ENCODE results near the gene EIF2B1. TPM values are rescaled to one million over a fixed set of nuclear protein-coding genes. Genes with fewer than 3 reads are reported as not detected.

Gene EIF2B1
- total RNA-seq, 1 experiment from 2014 or later = 46.5 TPM

DNA sequence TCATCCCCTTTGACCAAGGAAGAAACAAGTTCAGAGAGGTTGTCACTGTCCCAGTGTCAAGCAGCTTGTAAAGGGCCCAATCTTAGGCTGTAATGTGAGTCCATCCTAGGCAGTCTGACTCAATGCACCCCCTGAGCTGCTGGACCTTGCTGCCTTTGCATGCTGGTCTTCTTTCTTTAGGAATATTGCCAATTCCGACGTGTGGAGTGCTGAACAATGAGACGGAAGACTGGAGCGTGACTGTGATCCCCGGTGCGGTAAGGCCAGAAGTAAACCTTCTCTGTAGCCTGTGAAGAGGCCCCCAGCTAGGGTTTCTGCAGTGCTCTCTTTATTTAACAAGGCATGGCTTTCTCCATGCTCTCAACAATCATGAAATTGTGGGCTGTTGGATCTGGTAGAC, 38.4 kb upstream of the EIF2B1 start (continued):
- no peak for TF ChIP-seq NR2C2 (CRISPR knock-in tag; IDR thresholded peaks at IDR 0.05)
- TF ChIP-seq SMAD4 (CRISPR knock-in tag; IDR thresholded peaks at IDR 0.05) = no peak
- TF ChIP-seq, protein P1, sequence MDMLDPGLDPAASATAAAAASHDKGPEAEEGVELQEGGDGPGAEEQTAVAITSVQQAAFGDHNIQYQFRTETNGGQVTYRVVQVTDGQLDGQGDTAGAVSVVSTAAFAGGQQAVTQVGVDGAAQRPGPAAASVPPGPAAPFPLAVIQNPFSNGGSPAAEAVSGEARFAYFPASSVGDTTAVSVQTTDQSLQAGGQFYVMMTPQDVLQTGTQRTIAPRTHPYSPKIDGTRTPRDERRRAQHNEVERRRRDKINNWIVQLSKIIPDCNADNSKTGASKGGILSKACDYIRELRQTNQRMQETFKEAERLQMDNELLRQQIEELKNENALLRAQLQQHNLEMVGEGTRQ (CRISPR knock-in tag; IDR thresholded peaks at IDR 0.05) = no peak
- TF ChIP-seq SOX15 (CRISPR knock-in tag; IDR thresholded peaks at IDR 0.05) = no peak
- TF ChIP-seq ZNF425 (CRISPR knock-in tag; conservative IDR thresholded peaks at IDR 0.05) = no peak
- no peak for TF ChIP-seq PRDM15 (CRISPR knock-in tag; IDR thresholded peaks at IDR 0.05)
- no peak for TF ChIP-seq TP53 (CRISPR knock-in tag; IDR thresholded peaks at IDR 0.05)
- TF ChIP-seq CDX4 (CRISPR knock-in tag; IDR thresholded peaks at IDR 0.05; ENCODE audit: borderline replicate concordance) = no peak

GRCh38 chr12:123670882-123671728, 37.6 kb upstream of the EIF2B1 start, which contains the start of gene TCTN2:
TSS of gene TCTN2 (plus strand) at chr12:123671113. CDS start at chr12:123671241, 128 bp downstream.
- ATAC-seq (peak; percentile 99), DNase-seq (ENCODE audit: low spot score) (peak; percentile 98)
- ChIA-PET CTCF (interaction anchor here (1.0 kb wide), 1 partner anchor 91 kb away, joined by 3 read pairs; the partner anchor contains the start of gene DNAH10), POLR2A (interaction anchor here (1.0 kb wide), 1 partner anchor 40 kb away, joined by 4 read pairs; no protein-coding TSS in a partner anchor)
- H3K27me3 Mint-ChIP-seq (ENCODE audit: low read depth) = no peaks in the 10 kb centered on the region; the same call in 1 of the 2 replicates
- H3K36me3 Mint-ChIP-seq = peaks cover 5% of the 10 kb centered on the region; the same call in 1 of the 2 replicates
- peaks cover 4% of the 10 kb centered on the region; the same call in 1 of the 2 replicates for H3K4me1 Mint-ChIP-seq
- no peak within 1 kb of the TSS for H3K27ac Mint-ChIP-seq
- H3K9me3 Mint-ChIP-seq = no peaks in the 10 kb centered on the region
- TF ChIP-seq, protein P2, sequence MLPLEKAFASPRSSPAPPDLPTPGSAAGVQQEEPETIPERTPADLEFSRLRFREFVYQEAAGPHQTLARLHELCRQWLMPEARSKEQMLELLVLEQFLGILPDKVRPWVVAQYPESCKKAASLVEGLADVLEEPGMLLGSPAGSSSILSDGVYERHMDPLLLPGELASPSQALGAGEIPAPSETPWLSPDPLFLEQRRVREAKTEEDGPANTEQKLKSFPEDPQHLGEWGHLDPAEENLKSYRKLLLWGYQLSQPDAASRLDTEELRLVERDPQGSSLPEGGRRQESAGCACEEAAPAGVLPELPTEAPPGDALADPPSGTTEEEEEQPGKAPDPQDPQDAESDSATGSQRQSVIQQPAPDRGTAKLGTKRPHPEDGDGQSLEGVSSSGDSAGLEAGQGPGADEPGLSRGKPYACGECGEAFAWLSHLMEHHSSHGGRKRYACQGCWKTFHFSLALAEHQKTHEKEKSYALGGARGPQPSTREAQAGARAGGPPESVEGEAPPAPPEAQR (CRISPR knock-in tag; IDR thresholded peaks at IDR 0.05) = no peak
- no peak for TF ChIP-seq CREB1 (CRISPR knock-in tag; IDR thresholded peaks at IDR 0.05)
- peak; percentile 86 for TF ChIP-seq NFYB (CRISPR knock-in tag; conservative IDR thresholded peaks at IDR 0.05; ENCODE audit: low read depth)
- TF ChIP-seq, protein P3, sequence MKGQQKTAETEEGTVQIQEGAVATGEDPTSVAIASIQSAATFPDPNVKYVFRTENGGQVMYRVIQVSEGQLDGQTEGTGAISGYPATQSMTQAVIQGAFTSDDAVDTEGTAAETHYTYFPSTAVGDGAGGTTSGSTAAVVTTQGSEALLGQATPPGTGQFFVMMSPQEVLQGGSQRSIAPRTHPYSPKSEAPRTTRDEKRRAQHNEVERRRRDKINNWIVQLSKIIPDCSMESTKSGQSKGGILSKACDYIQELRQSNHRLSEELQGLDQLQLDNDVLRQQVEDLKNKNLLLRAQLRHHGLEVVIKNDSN (CRISPR knock-in tag; IDR thresholded peaks at IDR 0.05) = no peak
- peak; percentile 70 for TF ChIP-seq SP1 (CRISPR knock-in tag; conservative IDR thresholded peaks at IDR 0.05)
- no peak for TF ChIP-seq ZNF232 (CRISPR knock-in tag; IDR thresholded peaks at IDR 0.05)
- peak within 1 kb of the TSS; percentile 87 for H3K4me3 Mint-ChIP-seq

All from WTC11 (cell line).